Endodermal cell (in vitro differentiated cells): ENCODE results near the gene PPM1K. TPM values are rescaled to one million over a fixed set of nuclear protein-coding genes. Genes with fewer than 3 reads are reported as not detected.
A peak's percentile ranks its signal among the peaks of the same experiment; 100 is the strongest.

Source experiments
- DNase-seq: peaks from one replicate; pipeline ENCODE4 v3.0.0-alpha.2; 2017
- H3K27ac ChIP-seq: 2 replicates; pipeline ENCODE4 v1.5.1; 2013; ENCODE audit warnings: mild to moderate bottlenecking, low read depth, low read length, moderate library complexity
- H3K27me3 ChIP-seq: 2 replicates; pipeline ENCODE4 v1.6.1; 2013; ENCODE audit warnings: mild to moderate bottlenecking, low read length, moderate library complexity; ENCODE audit not compliant: insufficient read depth, control insufficient read depth, poor library complexity, severe bottlenecking
- H3K36me3 ChIP-seq: 2 replicates; pipeline ENCODE4 v1.7.0; 2013; ENCODE audit warnings: mild to moderate bottlenecking, low read length, moderate library complexity; ENCODE audit not compliant: control insufficient read depth, insufficient read depth
- H3K4me1 ChIP-seq: one replicate; pipeline ENCODE4 v1.7.0; 2013; ENCODE audit warnings: low read length; ENCODE audit not compliant: control insufficient read depth, insufficient read depth
- H3K4me3 ChIP-seq: 2 replicates; pipeline ENCODE4 v1.5.1; 2013; ENCODE audit warnings: mild to moderate bottlenecking, low read length, moderate library complexity
- H3K9ac ChIP-seq: 2 replicates; pipeline ENCODE4 v1.6.1; 2013; ENCODE audit warnings: mild to moderate bottlenecking, low read length, moderate library complexity; ENCODE audit not compliant: poor library complexity, severe bottlenecking; ENCODE audit errors: extremely low read depth
- H3K9me3 ChIP-seq: 2 replicates; pipeline ENCODE4 v1.6.1; 2013; ENCODE audit warnings: mild to moderate bottlenecking, low read length, moderate library complexity; ENCODE audit not compliant: control insufficient read depth
- H3K27ac Mint-ChIP-seq: 2 replicates; pipeline ENCODE4 v1.8.0; 2020; ENCODE audit warnings: mixed read lengths
- H3K27me3 Mint-ChIP-seq: 2 replicates; pipeline ENCODE4 v1.8.0; 2021; ENCODE audit warnings: mild to moderate bottlenecking, mixed read lengths; ENCODE audit not compliant: insufficient read depth
- H3K36me3 Mint-ChIP-seq: 2 replicates; pipeline ENCODE4 v1.8.0; 2020; ENCODE audit warnings: low read depth, mixed read lengths
- H3K4me1 Mint-ChIP-seq: 2 replicates; pipeline ENCODE4 v1.8.0; 2020; ENCODE audit warnings: mixed read lengths
- H3K4me3 Mint-ChIP-seq: 2 replicates; pipeline ENCODE4 v1.8.0; 2020; ENCODE audit warnings: mild to moderate bottlenecking, moderate library complexity, mixed read lengths
- H3K9me3 Mint-ChIP-seq: 2 replicates; pipeline ENCODE4 v1.8.0; 2020; ENCODE audit warnings: mild to moderate bottlenecking, mixed read lengths
- WGBS, 2 experiments: methylation state at CpG; one replicate each; pipeline versions ENCODE4 v1.1.5 to v1.1.7; 2013; ENCODE audit warnings: missing lambda C conversion rate in 2 of 2, mixed read lengths in 1 of 2; ENCODE audit not compliant: insufficient coverage in 1 of 2, insufficient read length in 1 of 2; 5-methylcytosine and 5-hydroxymethylcytosine counted together
- total RNA-seq, 2 donors: library from RNA; stranded (reverse); fragmentation: NEBNext Ultra II Directional in 1 of 2; extraction: Animal tissue kit (Norgen Biotek cat#: 25700) in 1 of 2; gene quantifications; 2 replicates in 1 of 2; 3 replicates in 1 of 2; pipeline ENCODE4 v1.2.1, GENCODE V29; 2021
- TF ChIP-seq, protein P1 (sequence below): fragments of 200-600 bp; sonication (generic); conservative IDR thresholded peaks from 2 replicates; pipeline ENCODE4 v1.5.0; 2021; ENCODE audit warnings: antibody characterized with exemption, mild to moderate bottlenecking

Gene PPM1K
- total RNA-seq, 2 donors from 2014 or later: 35.1 to 37.8 TPM

DNA sequence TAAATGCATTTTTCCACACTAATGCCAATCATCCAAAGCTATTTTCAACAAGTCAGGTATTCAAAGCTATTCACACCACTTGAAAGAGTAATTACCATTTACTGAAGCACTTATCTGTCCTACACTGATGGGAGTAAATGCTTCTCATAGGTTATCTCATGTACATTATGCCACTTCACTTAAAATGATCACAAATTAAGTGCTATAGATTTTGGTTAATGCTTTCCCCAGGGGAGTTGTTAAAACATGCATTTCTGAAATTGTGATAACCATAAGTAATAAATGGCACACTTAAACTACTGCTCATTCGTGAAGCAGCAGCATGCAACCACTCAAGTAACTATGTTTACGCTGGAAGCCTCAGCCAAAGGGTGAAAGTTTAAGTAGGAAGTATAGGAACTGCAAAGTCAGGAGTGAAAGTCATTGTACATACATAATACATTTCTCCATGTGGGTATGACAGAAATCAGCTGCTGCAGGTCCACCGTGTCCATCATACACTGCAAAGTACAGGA is 6.6 kb downstream of the PPM1K start:
- peaks cover 68% of the 10 kb centered on the region for H3K9me3 ChIP-seq
- H3K36me3 Mint-ChIP-seq: peaks cover 50% of the 10 kb centered on the region
- H3K4me3 Mint-ChIP-seq: no peak overlapping the region
- no peak overlapping the region for H3K9ac ChIP-seq
- H3K9me3 Mint-ChIP-seq: peaks cover 25% of the 10 kb centered on the region
- peaks cover 37% of the 10 kb centered on the region for H3K4me1 Mint-ChIP-seq
- no peaks in the 10 kb centered on the region for H3K27me3 Mint-ChIP-seq
- WGBS, 2 experiments: 95 to 100% methylated on average over 1 to 3 of the region's 3 CpGs
- peak overlapping the region; percentile 99 for H3K4me3 ChIP-seq
- H3K27me3 ChIP-seq: no peaks in the 10 kb centered on the region
- DNase-seq: no peak
- no peak overlapping the region for H3K27ac Mint-ChIP-seq
- no peak overlapping the region for H3K27ac ChIP-seq
- H3K36me3 ChIP-seq: peaks cover 61% of the 10 kb centered on the region
- TF ChIP-seq, protein P1, sequence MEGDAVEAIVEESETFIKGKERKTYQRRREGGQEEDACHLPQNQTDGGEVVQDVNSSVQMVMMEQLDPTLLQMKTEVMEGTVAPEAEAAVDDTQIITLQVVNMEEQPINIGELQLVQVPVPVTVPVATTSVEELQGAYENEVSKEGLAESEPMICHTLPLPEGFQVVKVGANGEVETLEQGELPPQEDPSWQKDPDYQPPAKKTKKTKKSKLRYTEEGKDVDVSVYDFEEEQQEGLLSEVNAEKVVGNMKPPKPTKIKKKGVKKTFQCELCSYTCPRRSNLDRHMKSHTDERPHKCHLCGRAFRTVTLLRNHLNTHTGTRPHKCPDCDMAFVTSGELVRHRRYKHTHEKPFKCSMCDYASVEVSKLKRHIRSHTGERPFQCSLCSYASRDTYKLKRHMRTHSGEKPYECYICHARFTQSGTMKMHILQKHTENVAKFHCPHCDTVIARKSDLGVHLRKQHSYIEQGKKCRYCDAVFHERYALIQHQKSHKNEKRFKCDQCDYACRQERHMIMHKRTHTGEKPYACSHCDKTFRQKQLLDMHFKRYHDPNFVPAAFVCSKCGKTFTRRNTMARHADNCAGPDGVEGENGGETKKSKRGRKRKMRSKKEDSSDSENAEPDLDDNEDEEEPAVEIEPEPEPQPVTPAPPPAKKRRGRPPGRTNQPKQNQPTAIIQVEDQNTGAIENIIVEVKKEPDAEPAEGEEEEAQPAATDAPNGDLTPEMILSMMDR: no peak
- H3K4me1 ChIP-seq: no peaks in the 10 kb centered on the region

- H3K9me3 Mint-ChIP-seq: peaks cover 25% of the 10 kb centered on the region
- Histone ChIP-seq H3K9me3 (peaks cover 68% of the 10 kb centered on the region), H3K4me1 (no peaks in the 10 kb centered on the region), H3K4me3 (peak overlapping the region; percentile 99), H3K27ac (no peak overlapping the region), H3K9ac (no peak overlapping the region), H3K27me3 (no peaks in the 10 kb centered on the region), H3K36me3 (peaks cover 67% of the 10 kb centered on the region)
- H3K36me3 Mint-ChIP-seq: peaks cover 52% of the 10 kb centered on the region
- H3K4me1 Mint-ChIP-seq: peaks cover 30% of the 10 kb centered on the region
- DNase-seq: no peak
- TF ChIP-seq, protein P1: no peak
- WGBS, 2 experiments: 91 to 100% methylated on average over 5 to 8 of the region's 8 CpGs
- H3K4me3 Mint-ChIP-seq: no peak overlapping the region
- H3K27ac Mint-ChIP-seq: peak overlapping the region; percentile 74
- H3K27me3 Mint-ChIP-seq: no peaks in the 10 kb centered on the region
Observed at GRCh38 chr4:88276952-88277710, 7.2 kb downstream of the PPM1K start.

GRCh38 chr4:88275949-88276515 is 8.3 kb downstream of the PPM1K start:
- H3K4me1 Mint-ChIP-seq: peaks cover 21% of the 10 kb centered on the region
- H3K9me3 Mint-ChIP-seq: peaks cover 25% of the 10 kb centered on the region
- DNase-seq: no peak
- H3K4me3 Mint-ChIP-seq: no peak overlapping the region
- no peaks in the 10 kb centered on the region for H3K27me3 Mint-ChIP-seq
- peak overlapping the region; percentile 79 for H3K27ac Mint-ChIP-seq
- Histone ChIP-seq H3K27ac (no peak overlapping the region), H3K9me3 (peaks cover 68% of the 10 kb centered on the region), H3K4me1 (no peaks in the 10 kb centered on the region), H3K4me3 (peak overlapping the region; percentile 99), H3K27me3 (no peaks in the 10 kb centered on the region), H3K9ac (no peak overlapping the region), H3K36me3 (peaks cover 78% of the 10 kb centered on the region)
- 97 to 100% methylated on average over 4 of the region's 4 CpGs for WGBS, 2 experiments
- peaks cover 55% of the 10 kb centered on the region for H3K36me3 Mint-ChIP-seq
- TF ChIP-seq, protein P1: no peak
